Kidney glomerular epithelial cell (primary cell): Measurements from ENCODE around the gene SPATA9.
A peak's percentile ranks its signal among the peaks of the same experiment; 100 is the strongest.

Experiments
- DNase-seq: peaks from one replicate; lab custom pipeline; 2025; lab: John Stamatoyannopoulos, UW

Gene SPATA9, protein sequence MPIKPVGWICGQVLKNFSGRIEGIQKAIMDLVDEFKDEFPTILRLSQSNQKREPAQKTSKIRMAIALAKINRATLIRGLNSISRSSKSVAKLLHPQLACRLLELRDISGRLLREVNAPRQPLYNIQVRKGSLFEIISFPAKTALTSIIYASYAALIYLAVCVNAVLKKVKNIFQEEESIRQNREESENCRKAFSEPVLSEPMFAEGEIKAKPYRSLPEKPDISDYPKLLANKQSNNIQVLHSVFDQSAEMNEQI

DNA sequence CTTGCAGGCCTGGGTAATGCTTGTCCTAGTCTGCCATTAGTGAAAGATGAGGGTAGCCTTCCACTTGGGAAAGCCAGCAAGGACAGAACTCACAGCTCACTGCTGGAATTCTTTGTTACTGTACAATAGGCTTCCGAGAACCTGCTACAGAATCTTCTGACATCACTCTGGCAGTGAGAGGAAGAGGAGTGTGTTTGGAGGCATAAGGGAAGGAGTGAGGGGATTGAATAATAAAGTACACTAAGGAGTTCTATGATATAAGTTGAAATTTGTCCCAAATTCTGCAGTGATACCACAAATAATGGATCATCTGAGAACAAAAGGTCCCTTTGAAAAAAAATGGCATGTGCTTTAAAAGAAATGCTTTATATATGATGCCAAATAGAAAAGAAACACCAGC, at the start of gene SPATA9:
Gene SPATA9, minus strand, starts transcription at position 101 of the 400 bp plus-strand sequence. CDS start 137 bp downstream, outside the sequence.
- DNase-seq: no peak

- DNase-seq: peak; percentile 40
Measured at GRCh38 chr5:95731571-95732554, 49.1 kb upstream of the SPATA9 start.

- DNase-seq: peak; percentile 55
Measured at GRCh38 chr5:95730730-95731570, 48.2 kb upstream of the SPATA9 start, which contains the start of gene RHOBTB3. Gene RHOBTB3, plus strand, starts transcription at chr5:95731336. Its CDS starts 347 bp downstream, at chr5:95731683.

- no peak for DNase-seq
Measured at GRCh38 chr5:95730011-95730700, 47.4 kb upstream of the SPATA9 start.

DNA sequence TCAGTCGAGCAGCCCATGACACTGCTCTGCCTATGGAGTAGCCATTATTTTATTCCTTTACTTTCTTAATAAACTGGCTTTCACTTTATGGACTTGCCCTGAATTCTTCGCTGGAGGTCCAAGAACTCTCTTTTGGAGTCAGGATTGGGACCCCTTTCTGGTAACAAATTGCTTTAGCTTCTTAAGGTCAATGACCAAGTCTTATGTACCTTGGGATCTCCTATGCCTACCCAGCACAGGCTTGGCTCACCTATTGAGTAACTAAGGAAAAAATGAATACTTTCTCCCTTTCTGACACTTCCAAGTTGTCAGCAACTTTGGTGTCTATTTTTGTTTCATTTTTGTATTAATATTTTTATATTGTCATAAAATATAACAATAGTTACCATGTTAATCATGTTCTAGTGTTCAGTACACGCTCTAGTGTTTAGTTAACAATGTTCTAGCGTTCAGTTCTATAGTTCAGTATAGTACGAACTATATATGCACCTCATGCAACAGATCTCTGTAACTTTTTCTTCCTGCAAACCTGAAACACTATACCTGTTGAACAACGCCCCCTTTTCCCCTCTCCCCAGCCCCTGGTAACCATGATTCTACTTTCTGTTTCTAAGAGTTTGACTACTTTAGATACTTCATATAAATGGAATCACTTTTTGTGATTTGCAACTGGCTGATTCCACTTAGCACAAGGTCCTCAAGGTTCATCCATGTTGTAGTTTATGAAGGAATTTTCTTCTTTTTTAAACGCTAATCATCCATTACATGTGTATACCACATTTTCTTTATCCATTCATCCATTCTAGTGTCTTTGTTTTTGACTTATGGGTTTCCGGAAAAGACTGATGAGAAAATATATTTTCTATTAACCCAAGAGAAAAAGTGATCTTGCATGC, 46.6 kb upstream of the SPATA9 start:
- DNase-seq: no peak

DNA sequence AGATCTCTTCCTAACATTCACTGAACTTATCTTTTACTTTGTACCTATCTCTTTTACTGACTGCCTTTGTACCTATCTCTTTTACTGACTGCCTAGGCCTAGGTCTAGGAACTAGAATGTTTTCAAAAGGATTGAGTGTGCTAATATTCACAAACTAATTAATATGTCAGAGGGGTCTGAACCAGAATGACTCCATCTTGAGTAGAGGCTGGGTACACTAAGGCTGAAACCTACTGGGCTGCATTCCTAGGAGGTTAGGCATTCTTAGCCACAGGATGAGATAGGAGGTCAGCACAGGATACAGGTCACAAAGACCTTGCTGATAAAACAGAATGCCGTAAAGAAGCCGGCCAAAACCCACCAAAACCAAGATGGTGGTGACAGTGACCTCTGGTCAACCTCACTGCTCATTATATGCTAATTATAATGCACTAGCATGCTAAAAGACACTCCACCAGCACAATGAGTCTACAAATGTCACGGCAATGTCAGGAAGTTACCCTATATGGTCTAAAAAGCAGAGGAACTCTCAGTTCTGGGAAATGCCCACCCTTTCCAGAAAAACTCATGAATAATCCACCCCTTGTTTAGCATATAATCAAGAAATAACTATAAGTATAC, 45.8 kb upstream of the SPATA9 start:
- DNase-seq: no peak

GRCh38 chr5:95727764-95728191, 45.0 kb upstream of the SPATA9 start:
- no peak for DNase-seq

- no peak for DNase-seq
Measured at GRCh38 chr5:95726811-95727763, 44.3 kb upstream of the SPATA9 start.

- no peak for DNase-seq
Measured at GRCh38 chr5:95725937-95726810, 43.4 kb upstream of the SPATA9 start.

DNA sequence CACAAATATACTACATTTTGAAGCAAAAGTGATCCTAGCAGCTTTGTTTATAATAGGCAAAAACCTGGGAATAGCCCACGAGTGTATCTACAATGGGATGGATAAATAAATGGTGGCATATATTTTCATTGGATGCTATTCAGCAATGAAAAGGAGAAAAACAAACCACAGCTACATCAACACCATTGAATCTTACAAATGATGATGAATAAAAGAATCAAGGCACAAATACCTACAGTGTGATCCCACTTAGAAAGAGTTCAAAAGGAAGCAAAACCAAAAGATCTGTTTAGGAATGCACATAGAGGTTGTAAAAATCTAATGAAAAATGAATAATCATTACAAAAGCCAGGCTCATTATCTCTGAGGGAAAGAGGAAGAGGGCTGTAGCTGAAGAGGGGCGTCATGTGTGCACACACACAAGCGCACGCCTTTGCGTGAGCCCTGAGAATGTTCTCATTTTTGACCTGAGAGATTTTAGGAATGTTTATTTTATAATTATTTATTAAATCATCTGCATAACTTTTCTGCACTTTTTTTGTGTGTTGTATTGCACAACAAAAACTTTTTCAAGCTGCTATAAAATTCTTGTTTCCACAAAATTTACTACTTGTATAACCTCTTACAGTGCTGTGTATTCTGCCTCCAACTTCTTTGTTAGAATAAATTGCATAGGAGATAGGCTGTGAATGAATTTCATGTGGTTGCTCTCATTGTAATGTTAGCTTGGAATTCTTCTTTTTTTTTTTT, 42.5 kb upstream of the SPATA9 start:
- DNase-seq: no peak

GRCh38 chr5:95723632-95724369, 41.0 kb upstream of the SPATA9 start:
- peak; percentile 16 for DNase-seq

DNA sequence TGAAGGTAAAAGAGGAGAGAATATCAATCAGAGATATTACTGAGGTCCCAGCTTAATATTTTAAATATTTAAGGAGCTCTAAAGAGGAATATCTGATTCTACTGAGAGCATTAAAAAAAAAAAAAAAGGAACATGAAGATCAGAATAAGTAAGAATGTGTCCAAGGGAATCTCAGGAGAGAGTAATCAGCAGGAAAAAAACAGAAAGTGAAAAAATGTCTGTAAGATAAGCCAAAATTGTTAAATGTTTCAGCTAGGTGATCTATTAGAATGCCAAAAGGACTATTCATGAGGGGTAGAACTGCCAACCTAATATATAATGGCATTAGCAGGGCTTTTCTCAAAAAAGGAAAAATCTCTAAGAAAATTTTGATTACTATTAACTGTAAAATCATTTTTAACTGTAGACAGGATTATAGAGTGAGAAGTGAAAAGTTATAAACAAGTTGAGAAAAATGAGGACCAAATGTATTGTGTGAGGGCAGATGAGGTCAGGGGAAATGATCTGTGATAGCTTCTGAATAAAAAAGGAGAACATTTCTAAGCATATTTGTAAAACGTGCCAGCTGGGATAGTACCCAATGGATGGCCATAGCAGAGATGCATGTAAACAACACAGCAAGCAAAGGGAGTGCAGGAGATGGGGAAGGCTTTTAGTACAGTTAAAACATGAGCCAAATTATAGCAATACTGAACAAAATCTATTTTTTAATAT, 38.9 kb upstream of the SPATA9 start:
- DNase-seq: no peak

DNA sequence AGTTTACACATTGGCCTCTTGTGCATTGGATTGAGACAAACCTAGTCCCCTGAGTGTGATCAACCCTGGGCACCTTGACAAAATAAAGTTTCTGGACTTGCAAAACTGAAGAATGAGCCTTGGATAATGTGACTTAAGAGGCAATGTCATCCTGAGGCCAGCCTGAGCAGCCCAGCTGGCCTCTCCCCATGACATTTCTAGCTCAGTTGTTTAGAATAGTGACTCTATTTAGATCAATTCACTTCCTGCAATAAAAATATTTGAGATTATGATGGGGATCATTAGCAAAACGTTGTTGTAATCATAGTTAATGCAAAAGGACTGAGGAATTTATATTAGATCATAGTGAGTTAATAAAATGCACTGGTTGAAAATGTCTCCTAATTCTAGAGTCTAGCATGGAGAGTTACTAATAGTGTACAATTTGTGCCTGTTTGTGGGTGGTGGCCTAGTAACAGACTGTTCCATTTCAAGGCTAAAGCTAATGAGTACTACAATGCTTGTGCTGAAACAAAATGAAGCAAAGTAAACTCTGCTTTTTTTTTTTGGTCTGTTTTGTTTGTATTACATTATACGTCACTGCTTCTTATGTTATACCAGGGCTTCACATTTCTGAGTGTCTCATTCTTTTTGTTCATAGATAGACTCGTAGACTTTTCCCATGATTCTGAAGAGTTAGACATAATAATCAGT, 37.4 kb upstream of the SPATA9 start:
- no peak for DNase-seq

DNA sequence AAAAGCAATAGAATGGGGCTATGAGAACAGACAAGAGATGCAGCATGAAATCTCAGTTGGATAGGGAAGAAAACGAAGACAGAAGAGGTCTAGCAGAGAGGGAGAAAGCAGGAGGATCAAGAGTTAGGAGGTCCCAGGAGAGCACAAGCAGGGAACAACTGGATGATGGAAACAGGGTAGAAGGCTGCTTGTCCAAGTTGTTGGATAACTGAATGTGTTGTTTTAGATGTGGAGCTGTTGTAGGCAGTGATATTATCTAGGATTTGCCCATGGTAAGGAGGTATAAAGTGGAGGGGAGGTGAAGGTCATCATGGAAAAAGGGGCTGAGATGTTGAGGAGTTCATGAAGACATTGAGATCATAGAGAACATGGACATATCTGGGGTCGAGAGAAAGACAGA, 35.9 kb upstream of the SPATA9 start:
- no peak for DNase-seq

GRCh38 chr5:95718203-95718602, 35.4 kb upstream of the SPATA9 start:
- DNase-seq: no peak
